Measurements from ENCODE around the gene TBX2. TPM values are rescaled to one million over a fixed set of nuclear protein-coding genes. Genes with fewer than 3 reads are reported as not detected.
A peak's percentile ranks its signal among the peaks of the same experiment; 100 is the strongest.

TBX2 gene
- total RNA-seq, 2 experiments from 2014 or later = 0.06 TPM; not detected in 1

DNA sequence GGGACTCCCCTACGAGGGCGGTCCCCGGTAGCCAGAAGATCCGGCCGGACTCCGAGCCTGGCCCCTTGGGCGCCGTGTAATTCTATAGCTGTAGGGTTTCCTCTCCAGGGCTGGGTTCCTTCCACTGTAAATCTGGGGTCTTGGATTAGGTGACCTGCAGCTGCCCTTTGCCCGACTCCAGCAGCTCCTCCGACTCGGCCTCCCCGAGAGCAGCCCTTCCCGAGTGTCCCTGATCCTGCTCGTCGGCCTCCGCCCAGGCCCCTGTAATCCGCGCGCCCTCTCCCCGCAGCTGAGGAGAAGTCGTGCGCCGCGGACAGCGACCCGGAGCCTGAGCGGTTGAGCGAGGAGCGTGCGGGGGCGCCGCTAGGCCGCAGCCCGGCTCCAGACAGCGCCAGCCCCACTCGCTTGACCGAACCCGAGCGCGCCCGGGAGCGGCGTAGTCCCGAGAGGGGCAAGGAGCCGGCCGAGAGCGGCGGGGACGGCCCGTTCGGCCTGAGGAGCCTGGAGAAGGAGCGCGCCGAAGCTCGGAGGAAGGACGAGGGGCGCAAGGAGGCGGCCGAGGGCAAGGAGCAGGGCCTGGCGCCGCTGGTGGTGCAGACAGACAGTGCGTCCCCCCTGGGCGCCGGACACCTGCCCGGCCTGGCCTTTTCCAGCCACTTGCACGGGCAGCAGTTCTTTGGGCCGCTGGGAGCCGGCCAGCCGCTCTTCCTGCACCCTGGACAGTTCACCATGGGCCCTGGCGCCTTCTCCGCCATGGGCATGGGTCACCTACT, 5.5 kb downstream of the TBX2 start:
- Mint-ChIP-seq H3K27ac (no peak overlapping the region), H3K36me3 (ENCODE audit: low read depth) (no peaks in the 10 kb centered on the region), H3K4me1 (ENCODE audit: low read depth) (peaks cover 57% of the 10 kb centered on the region), H3K4me3 (peak overlapping the region; percentile 11), H3K27me3 (peaks cover 80% of the 10 kb centered on the region), H3K9me3 (no peaks in the 10 kb centered on the region)
- peak overlapping the region; percentile 40 for H3K4me3 ChIP-seq (ENCODE audit: low read length)
- ChIA-PET CTCF (no interaction called here), POLR2A (no interaction called here)
- H3K27ac ChIP-seq (ENCODE audit: low read depth in 1 of 2, low read length in 2 of 2) = no peak overlapping the region
- TF ChIP-seq, protein P1, sequence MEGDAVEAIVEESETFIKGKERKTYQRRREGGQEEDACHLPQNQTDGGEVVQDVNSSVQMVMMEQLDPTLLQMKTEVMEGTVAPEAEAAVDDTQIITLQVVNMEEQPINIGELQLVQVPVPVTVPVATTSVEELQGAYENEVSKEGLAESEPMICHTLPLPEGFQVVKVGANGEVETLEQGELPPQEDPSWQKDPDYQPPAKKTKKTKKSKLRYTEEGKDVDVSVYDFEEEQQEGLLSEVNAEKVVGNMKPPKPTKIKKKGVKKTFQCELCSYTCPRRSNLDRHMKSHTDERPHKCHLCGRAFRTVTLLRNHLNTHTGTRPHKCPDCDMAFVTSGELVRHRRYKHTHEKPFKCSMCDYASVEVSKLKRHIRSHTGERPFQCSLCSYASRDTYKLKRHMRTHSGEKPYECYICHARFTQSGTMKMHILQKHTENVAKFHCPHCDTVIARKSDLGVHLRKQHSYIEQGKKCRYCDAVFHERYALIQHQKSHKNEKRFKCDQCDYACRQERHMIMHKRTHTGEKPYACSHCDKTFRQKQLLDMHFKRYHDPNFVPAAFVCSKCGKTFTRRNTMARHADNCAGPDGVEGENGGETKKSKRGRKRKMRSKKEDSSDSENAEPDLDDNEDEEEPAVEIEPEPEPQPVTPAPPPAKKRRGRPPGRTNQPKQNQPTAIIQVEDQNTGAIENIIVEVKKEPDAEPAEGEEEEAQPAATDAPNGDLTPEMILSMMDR (IDR thresholded peaks at IDR 0.05) = no peak
- ATAC-seq (ENCODE audit: poor library complexity) (no peak), DNase-seq (peak in 2 of 14 experiments; percentile 30 to 36)
- intact Hi-C loops (cut with DNase I, micrococcal nuclease) = loop anchor here in 1 of 2 experiments (10.0 kb wide), 2 partner anchors 270 to 680 kb away; no protein-coding TSS in a partner anchor
- peaks cover 84 to 92% of the 10 kb centered on the region in 2 experiments for H3K27me3 ChIP-seq (ENCODE audit: control insufficient read depth in 1 of 2, insufficient read depth in 2 of 2, low read length in 2 of 2)
- H3K36me3 ChIP-seq (ENCODE audit: insufficient read depth, low read length) = no peaks in the 10 kb centered on the region
- H3K4me1 ChIP-seq (ENCODE audit: insufficient read depth, low read length) = peaks cover 72% of the 10 kb centered on the region
- peaks cover 0 to 45% of the 10 kb centered on the region in 2 experiments for H3K9me3 ChIP-seq (ENCODE audit: control insufficient read depth in 1 of 2, insufficient read depth in 1 of 2, low read length in 2 of 2)

DNA sequence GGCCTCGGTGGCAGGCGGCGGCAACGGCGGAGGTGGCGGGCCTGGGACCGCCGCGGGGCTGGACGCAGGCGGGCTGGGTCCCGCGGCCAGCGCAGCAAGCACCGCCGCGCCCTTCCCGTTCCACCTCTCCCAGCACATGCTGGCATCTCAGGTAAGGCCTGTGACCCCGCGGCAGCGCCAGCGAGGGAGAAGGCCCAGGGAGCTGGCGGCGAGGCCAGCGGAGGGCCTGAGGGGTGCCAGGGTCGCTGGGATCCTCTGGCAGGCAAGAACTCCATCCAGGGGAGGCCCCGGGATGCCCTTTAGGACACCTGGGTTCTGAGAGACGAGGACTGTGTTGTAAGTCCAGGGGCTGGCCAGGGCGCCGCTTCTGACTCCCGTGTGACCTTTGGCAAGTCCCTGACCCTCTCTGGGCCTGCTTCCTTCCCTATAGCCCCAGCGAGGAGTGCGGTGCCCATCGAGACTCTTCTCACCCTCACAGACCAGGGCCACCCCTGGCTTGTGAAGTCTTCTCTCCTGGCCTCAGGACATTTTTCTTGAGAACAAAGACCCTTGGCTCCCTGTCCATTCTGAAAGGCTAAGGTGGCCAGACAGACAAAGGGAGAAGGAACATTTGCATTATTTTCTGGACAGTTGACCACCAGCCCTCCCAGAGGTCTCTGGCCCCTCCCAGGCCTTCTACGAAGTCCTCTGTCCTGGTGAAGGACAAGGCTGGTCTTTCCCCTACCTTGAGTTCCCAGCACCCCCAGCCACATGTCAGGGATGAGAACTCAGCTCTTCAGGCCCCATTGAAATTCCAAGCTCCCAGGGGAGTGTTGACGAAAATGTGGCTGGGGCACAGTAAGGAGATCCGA, 6.3 kb downstream of the TBX2 start:
- ATAC-seq (ENCODE audit: poor library complexity) (no peak), DNase-seq (peak in 2 of 14 experiments; percentile 15 to 31)
- TF ChIP-seq, protein P1 (IDR thresholded peaks at IDR 0.05) = no peak
- H3K9me3 Mint-ChIP-seq = no peaks in the 10 kb centered on the region
- H3K9me3 ChIP-seq (ENCODE audit: control insufficient read depth in 1 of 2, insufficient read depth in 1 of 2, low read length in 2 of 2) = peaks cover 0 to 49% of the 10 kb centered on the region in 2 experiments
- no peak overlapping the region for H3K27ac Mint-ChIP-seq
- peaks cover 76% of the 10 kb centered on the region for H3K4me1 ChIP-seq (ENCODE audit: insufficient read depth, low read length)
- no peaks in the 10 kb centered on the region for H3K36me3 Mint-ChIP-seq (ENCODE audit: low read depth)
- POLR2A ChIA-PET = no interaction called here
- H3K4me3 ChIP-seq (ENCODE audit: low read length) = no peak overlapping the region
- H3K36me3 ChIP-seq (ENCODE audit: insufficient read depth, low read length) = no peaks in the 10 kb centered on the region
- peaks cover 63% of the 10 kb centered on the region for H3K4me1 Mint-ChIP-seq (ENCODE audit: low read depth)
- peaks cover 87 to 94% of the 10 kb centered on the region in 2 experiments for H3K27me3 ChIP-seq (ENCODE audit: control insufficient read depth in 1 of 2, insufficient read depth in 2 of 2, low read length in 2 of 2)
- H3K4me3 Mint-ChIP-seq = peak overlapping the region; percentile 38
- CTCF ChIA-PET = no interaction called here
- intact Hi-C loops (cut with DNase I, micrococcal nuclease) = loop anchor here in 1 of 2 experiments (10.0 kb wide), 2 partner anchors 271 to 681 kb away; no protein-coding TSS in a partner anchor
- H3K27me3 Mint-ChIP-seq = peaks cover 83% of the 10 kb centered on the region
- H3K27ac ChIP-seq (ENCODE audit: low read depth in 1 of 2, low read length in 2 of 2) = no peak overlapping the region

DNA sequence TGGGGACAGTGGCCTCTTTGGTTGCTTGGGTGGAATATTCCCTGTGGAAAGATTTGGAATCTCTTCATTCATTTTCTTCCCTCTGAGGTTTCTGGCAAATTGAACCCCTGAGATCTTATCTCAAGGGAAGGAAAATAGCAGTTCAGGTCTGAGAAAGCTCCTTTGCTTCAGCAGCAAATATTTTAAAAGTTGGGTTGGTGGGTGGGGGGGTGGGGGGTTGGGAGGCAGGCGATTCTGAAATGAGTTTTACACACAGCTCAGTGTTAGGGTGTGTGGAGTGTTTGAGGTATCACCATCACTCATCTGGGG, 6.8 kb downstream of the TBX2 start:
- Mint-ChIP-seq H3K4me3 (peak overlapping the region; percentile 38), H3K4me1 (ENCODE audit: low read depth) (peaks cover 57% of the 10 kb centered on the region), H3K27me3 (peaks cover 77% of the 10 kb centered on the region), H3K27ac (no peak overlapping the region), H3K9me3 (no peaks in the 10 kb centered on the region), H3K36me3 (ENCODE audit: low read depth) (no peaks in the 10 kb centered on the region)
- POLR2A ChIA-PET = no interaction called here
- peaks cover 85 to 89% of the 10 kb centered on the region in 2 experiments for H3K27me3 ChIP-seq (ENCODE audit: control insufficient read depth in 1 of 2, insufficient read depth in 2 of 2, low read length in 2 of 2)
- TF ChIP-seq, protein P1 (IDR thresholded peaks at IDR 0.05) = no peak
- no peaks in the 10 kb centered on the region for H3K36me3 ChIP-seq (ENCODE audit: insufficient read depth, low read length)
- DNase-seq (no peak), ATAC-seq (ENCODE audit: poor library complexity) (no peak)
- H3K4me3 ChIP-seq (ENCODE audit: low read length) = no peak overlapping the region
- intact Hi-C loops (cut with DNase I, micrococcal nuclease) = loop anchor here in 1 of 2 experiments (10.0 kb wide), 2 partner anchors 272 to 682 kb away; no protein-coding TSS in a partner anchor
- H3K4me1 ChIP-seq (ENCODE audit: insufficient read depth, low read length) = peaks cover 76% of the 10 kb centered on the region
- H3K9me3 ChIP-seq (ENCODE audit: control insufficient read depth in 1 of 2, insufficient read depth in 1 of 2, low read length in 2 of 2) = peaks cover 0 to 54% of the 10 kb centered on the region in 2 experiments
- CTCF ChIA-PET = no interaction called here
- H3K27ac ChIP-seq (ENCODE audit: low read depth in 1 of 2, low read length in 2 of 2) = no peak overlapping the region

Measured in CD4-positive, alpha-beta T cell (primary cell).